GM12878 (cell line): ENCODE measurements around the gene ATG5.

Experiments used
- CTCF ChIP-seq, 3 experiments: IDR thresholded peaks in 2 of 3; conservative IDR thresholded peaks in 1 of 3; 2 replicates each; pipeline ENCODE4 v1.5.1; 2011; ENCODE audit warnings: low read depth in 3 of 3, low read length in 3 of 3, mild to moderate bottlenecking in 3 of 3, control low read depth in 2 of 3, moderate library complexity in 2 of 3, inconsistent platforms in 1 of 3, mixed read lengths in 1 of 3; ENCODE audit not compliant: control insufficient read depth in 2 of 3, insufficient read depth in 1 of 3; ENCODE audit errors: extremely low read depth in 1 of 3
- POLR2A ChIP-seq: IDR thresholded peaks from 2 replicates; pipeline ENCODE4 v1.6.1; 2011; ENCODE audit warnings: low read depth, mild to moderate bottlenecking, low read length

DNA sequence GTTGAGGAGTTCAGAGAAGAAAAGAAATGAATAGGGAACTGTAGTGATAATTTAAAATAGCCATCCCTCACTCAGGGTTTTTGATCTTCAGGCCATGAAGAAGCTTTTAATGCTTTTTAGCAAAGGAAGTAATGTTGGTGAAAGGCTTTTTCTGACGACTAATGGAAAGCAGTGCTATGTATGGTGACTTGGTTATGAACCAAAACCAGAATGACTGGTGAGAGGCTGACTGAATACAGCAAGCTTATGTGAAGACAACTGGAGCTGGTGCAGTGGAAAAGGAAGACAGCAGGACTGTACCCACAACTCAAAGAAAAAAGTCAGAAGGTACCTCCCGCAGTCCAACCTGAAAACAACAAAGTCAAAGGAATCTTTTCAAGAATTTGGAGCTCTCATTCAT, 120.6 kb downstream of the ATG5 start:
- TF ChIP-seq CTCF (IDR thresholded peaks at IDR 0.05 in 2 of 3, conservative IDR thresholded peaks at IDR 0.05 in 1 of 3; ENCODE audit: control insufficient read depth in 2 of 3, extremely low read depth in 1 of 3, insufficient read depth in 1 of 3, low read depth in 3 of 3, low read length in 3 of 3) (no peak), POLR2A (no peak)
